Testis (tissue), 2 donors: Measurements from ENCODE around the gene BRD4.

Experiments used
- CTCF ChIP-seq, 3 experiments: fragments of 450-650 bp in 2 of 3; fragments of 200-600 bp in 1 of 3; sonication (generic) in 1 of 3; IDR thresholded peaks; one replicate each; pipeline ENCODE4 v1.5.1; 2016 to 2019; ENCODE audit warnings: antibody characterized with exemption in 3 of 3, mild to moderate bottlenecking in 2 of 3, moderate library complexity in 1 of 3
- POLR2A ChIP-seq: fragments of 450-650 bp; IDR thresholded peaks from one replicate; pipeline ENCODE4 v1.6.1; 2017; ENCODE audit warnings: antibody characterized with exemption, mild to moderate bottlenecking, moderate library complexity

GRCh38 chr19:15216363-15216762 is 116.0 kb downstream of the BRD4 start:
- TF ChIP-seq CTCF (IDR thresholded peaks at IDR 0.05) (no peak), POLR2A (no peak)
